CD4-positive, alpha-beta T cell treated with Interleukin-21 for 1 hour (primary cell): Measurements from ENCODE around the gene METRN.

Source experiments
- DNase-seq: peaks from one replicate; pipeline ENCODE4 v3.0.0-alpha.2; 2020

METRN gene

GRCh38 chr16:693364-693763 is 21.6 kb upstream of the METRN start:
- DNase-seq = no peak

DNA sequence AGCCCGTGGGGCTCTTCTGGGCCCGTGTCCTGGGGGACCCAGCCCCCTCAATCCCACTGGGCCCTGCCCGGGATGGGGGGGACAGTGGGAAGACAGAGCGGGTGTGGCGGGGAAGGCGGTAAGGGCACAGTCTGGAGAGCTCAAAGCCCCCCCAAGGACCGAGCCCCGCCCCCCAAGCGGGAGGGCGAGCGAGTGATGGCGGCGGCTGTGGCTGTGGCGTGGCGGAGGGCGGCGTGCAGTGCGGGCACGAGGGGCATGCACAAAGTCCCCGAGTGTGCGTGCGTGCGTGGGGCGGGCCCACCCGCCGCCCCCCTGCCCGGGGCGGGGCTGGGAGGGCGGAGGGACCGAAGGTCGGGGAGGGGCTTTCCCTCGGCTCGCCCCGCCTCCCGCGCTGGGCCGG is 21.2 kb upstream of the METRN start:
- no peak for DNase-seq

GRCh38 chr16:694187-694862 is 20.6 kb upstream of the METRN start:
- no peak for DNase-seq

DNA sequence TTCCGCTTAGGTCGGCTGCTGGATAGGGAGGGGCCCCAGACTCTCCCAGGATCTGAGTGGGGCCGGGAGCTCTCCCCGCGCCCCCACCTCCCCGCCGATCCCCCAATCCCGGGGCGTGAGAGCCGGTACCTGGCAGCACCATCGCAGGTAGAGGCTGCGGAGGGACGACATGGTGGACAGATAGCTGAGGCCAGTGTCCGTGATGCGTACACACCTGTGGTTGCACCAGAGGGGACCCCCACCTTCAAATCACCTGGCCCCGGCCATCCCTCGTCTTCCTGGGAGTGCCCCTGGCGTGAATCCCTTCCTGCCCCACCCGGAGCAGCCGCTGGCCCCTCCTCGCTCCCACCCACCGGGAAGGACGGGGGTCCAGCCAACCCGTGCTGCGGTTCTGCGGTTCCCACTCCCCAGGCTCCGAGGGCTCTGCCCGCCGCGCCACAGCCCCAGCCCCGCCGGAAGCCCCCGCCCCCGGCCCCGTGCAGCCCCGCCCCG is 20.0 kb upstream of the METRN start:
- no peak for DNase-seq

DNA sequence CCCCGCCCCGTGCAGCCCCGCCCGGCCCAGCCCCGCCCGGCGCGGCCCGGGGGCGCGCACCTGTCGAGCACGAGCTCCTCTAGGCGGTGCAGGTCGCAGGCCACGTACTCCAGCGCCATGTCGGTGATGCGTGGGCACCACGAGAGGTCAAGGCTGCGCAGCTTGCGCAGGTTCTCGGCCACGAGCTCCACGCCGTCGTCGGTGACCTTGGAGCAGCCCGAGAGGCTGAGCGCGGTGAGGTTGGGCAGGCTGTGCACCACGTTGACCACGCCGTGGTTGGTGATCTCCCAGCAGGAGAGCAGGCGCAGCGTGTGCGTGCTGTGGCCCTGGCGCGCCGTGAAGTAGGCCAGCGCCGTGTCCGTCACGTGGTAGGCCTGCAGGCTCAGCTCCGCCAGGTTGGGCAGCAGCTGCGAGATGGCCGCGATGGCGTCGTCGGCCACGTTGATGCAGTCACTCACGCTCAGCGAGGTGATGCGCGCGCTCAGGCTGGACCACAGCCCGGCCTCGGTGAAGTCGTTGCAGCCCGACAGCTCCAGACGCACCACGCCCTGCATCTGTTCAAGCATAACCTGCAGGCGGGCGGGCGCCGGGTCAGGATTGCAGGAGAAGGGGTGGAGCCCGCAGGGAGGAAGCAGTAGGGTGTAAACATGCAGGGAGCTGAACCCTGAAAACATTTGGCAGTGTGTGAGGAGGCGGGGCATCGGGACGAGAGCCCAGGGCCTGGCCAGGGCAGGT is 19.4 kb upstream of the METRN start:
- peak; percentile 76 for DNase-seq

DNA sequence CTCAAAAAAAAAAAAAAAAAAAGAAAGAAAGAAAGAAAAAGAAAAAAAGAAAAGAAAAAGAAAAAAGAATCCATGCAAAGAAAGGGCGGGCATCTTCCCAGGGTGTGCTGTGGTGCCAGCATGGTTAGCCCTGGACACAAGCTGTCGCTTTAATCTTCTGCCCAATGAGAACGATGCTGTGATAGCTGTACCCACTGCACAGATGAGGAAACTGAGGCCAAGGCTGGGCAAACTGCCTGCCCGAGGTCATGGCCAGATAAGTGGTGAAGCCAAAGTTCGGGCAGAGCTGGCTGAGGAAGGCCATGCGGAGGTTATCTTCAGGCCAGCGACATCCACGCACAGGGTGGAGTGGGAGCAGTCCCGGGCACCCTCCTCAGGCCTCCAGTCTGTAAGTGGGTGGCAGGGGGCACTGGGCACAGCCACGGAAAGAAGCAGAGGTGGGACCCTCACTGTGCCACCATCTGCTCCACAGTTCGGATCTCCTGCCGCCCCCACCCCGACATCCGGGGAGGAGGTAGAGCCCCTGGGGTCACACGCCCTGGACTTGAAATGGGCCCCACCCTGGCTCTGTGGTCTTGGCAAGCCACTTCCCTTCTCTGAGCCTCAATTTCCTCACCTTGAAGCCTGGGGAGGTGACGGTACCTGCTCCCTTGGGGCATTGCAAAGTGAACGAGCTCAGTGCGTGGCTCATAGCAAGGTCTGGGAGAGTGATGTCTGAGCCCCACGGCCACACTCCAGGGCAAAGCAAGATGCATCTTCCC is 15.8 kb upstream of the METRN start:
- DNase-seq = no peak

DNA sequence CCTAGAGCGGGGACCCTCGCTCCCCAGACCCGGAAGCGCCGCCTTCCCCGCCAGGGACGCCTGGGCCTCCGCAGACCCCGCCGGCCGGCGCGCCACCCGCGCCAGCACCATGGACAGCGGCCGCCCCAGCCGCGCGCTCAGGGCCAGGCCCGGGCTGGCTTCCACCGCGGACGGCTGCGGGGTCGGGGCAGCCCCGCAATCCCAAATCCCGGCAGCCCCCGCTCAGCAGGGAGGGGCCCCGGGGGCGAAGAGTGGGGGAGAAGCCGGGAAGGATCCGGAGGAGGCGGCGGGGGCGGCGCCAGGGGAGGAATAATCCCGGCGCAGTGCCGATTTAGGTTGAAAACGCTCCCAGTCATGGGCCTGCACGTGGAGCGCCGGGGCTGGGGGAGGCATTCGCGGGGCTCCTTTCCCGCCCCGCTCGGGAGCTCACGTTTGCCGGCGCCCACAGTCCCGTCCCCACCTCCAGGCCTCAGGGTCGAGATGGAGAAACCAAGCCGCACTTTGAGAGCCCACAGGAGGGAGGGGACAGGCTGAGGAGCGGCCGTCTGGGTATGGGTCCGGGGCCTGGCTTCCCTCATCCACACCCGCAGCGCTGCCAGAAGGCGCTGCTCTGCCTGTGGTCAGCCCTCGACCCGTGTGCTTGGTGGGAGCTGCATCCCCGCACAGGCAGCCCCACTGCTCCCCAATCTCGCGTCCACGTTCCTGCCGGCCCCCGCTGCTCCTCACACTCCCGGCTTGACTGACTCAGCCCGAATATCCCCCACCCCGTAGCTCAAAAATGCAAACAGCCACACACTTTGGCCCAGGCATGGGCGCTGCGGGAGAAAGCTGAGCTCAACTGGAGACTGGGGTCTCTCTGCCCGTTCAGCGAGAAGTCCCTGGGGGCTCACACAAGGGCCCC is 14.0 kb upstream of the METRN start:
- peak; percentile 57 for DNase-seq

DNA sequence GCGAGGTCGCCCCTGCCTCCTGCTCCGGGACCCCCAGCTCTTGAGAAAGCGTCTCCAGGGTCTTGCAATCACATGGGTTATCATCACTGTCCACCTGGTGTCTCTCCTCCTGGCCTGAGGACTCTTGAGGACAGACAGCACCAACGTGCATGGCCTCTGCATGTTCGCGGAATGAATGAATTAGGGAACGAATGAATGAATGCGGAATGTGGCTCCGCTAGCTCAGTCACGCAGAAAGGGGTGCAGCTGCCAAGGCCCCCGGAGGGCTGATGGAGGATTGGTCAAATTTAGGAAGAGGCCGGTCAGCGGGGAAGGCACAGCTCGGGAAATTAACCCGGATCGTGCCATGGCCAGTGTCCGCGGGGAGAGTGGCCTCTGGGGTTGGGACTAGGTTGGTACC is 12.6 kb upstream of the METRN start:
- no peak for DNase-seq

- no peak for DNase-seq
Observed at GRCh38 chr16:703406-703805, 11.5 kb upstream of the METRN start.

DNA sequence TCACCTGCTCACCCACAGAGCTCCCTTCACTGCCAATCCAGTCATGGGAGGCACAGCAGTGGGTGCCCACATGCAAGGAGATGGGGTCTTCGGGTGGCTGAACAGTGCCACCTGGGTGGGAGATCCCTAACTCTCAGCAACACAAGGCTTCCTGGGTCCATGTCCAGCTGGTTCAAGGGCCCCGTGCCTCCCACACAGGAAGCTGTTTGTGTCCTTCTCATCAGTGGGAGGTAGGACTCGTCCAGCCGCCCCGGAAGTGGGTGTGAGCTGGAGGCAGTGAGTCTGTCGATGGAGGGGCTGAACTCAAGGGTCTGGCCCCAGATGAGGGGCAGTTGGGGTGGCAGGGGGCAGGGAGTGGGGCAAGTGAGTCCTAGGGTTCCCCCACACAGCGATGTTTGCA is 10.9 kb upstream of the METRN start:
- no peak for DNase-seq

- DNase-seq = no peak
Observed at GRCh38 chr16:704552-705380, 10.2 kb upstream of the METRN start.

DNA sequence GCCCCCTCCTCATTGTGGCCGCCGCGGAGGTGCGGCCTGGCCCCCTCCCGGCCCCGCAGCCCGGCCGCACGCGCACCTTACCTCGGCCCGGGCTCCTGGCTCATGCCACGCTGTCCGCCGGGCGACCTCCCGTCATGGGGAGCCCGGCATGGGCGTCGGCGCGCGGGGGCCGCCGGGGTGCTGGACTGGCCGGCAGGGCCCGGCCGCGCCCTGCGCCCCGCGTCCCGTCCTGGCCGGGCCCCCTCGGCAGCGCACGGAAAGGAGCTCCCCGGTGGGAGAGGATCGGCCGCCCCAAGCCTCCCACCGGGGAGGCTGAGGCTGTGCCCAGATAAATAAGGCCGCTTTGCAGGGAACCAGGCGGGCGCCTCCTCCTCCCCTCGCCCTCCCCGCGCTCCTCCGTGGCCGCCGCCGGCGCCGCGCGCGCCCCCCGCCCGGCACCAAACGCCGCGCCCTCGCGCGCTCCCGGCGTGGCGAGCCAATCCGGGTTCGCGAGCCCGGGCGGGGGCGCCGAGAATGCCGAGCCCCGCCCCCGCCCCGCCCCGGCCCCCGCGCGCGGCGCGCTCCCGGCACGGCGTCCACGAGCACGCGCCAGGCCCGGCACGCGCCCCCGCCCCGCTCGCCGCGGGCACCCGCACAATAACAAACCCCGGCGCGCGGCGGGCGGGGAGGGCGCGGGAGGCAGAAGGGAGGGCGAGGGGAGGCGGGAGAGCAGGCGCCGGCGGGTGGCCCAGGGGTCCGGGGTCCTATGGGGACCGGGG is 9.3 kb upstream of the METRN start, which contains the start of gene FBXL16:
Gene FBXL16 (minus strand): TSS at position 371 of the 758 bp plus-strand sequence. CDS start 8,396 bp downstream, outside the sequence.
- no peak for DNase-seq

GRCh38 chr16:706189-707061 is 8.5 kb upstream of the METRN start:
- no peak for DNase-seq

- DNase-seq = no peak
Observed at GRCh38 chr16:707062-707538, 7.8 kb upstream of the METRN start.

DNA sequence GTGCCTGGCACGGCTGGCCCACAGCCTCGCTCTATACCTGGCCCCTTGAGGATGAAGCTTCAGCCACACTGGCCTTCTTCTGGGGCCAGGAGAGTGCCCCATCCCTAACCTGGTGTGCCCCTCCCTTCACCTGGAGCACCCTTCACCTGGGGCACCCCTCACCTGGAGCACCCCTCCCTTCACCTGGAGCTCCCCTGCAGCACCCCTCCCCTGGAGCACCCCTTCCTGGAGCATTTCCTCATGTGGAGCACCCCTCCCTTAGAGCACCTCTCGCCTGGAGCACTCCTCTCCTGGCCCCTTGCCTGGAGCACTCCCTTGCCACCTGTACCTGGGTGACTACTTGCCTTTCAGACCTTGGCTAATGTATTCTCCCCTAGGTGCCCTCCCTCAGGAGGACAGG is 6.9 kb upstream of the METRN start:
- DNase-seq = no peak

GRCh38 chr16:708959-709358 is 6.0 kb upstream of the METRN start:
- no peak for DNase-seq

GRCh38 chr16:709566-710499 is 5.1 kb upstream of the METRN start:
- DNase-seq = no peak

DNA sequence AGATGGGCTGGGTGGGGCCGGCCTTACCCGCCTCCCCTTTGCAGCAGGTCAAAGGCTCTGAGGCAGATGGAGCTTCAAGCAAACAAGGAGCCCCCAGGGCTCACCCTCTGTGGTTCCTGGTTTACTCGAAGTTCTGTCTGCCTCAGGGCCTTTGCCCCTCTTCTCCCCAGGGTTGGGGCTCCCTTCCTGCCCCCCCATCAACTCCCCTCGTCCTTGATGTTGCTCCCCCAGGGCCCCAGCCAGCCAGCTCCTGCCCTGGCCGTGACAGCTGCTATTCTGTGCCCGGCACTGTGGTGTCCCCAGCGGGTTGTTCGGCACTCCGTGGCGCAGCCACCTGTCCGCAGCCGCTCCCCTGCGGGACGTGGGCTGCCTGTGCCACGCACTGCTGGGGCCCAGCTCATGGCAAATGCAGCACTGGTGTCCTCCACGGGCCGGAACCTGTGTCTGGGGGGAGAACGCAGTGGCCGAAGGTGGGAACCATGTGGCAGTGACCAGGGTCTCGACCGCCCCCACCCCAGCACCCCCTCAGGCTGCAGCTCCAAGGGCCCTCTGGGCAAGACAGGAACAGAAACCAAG is 4.3 kb upstream of the METRN start:
- no peak for DNase-seq
